Stomach (tissue), 4 donors: ENCODE measurements around the gene PTOV1.

Experiments
- EP300 ChIP-seq: sonication (generic); formaldehyde crosslinking; IDR thresholded peaks from one replicate; pipeline ENCODE4 v1.6.1; 2017; ENCODE audit warnings: antibody characterized with exemption
- POLR2A ChIP-seq, 4 donors: fragments of 450-650 bp; IDR thresholded peaks; one replicate each; pipeline ENCODE4 v1.6.1; 2016; ENCODE audit warnings: antibody characterized with exemption in 4 of 4, control low read depth in 2 of 4, mild to moderate bottlenecking in 1 of 4, moderate library complexity in 1 of 4
- POLR2AphosphoS5 ChIP-seq, 3 donors: sonication (generic); formaldehyde crosslinking; IDR thresholded peaks; one replicate each; pipeline ENCODE4 v1.6.1; 2016; ENCODE audit warnings: antibody characterized with exemption in 3 of 3
- TF ChIP-seq, protein P1 (sequence below), 7 experiments: fragments of 450-650 bp in 4 of 7; fragments of 200-600 bp in 3 of 7; sonication (generic) in 3 of 7; IDR thresholded peaks; one replicate each; pipeline ENCODE4 v1.5.1; 2016 to 2019; ENCODE audit warnings: antibody characterized with exemption in 7 of 7, control low read depth in 2 of 7, mild to moderate bottlenecking in 1 of 7

GRCh38 chr19:49904136-49904535, 53.2 kb downstream of the PTOV1 start:
- TF ChIP-seq POLR2A (IDR thresholded peaks at IDR 0.05) (no peak), EP300 (no peak), POLR2AphosphoS5 (IDR thresholded peaks at IDR 0.05) (no peak)
- TF ChIP-seq, protein P1, sequence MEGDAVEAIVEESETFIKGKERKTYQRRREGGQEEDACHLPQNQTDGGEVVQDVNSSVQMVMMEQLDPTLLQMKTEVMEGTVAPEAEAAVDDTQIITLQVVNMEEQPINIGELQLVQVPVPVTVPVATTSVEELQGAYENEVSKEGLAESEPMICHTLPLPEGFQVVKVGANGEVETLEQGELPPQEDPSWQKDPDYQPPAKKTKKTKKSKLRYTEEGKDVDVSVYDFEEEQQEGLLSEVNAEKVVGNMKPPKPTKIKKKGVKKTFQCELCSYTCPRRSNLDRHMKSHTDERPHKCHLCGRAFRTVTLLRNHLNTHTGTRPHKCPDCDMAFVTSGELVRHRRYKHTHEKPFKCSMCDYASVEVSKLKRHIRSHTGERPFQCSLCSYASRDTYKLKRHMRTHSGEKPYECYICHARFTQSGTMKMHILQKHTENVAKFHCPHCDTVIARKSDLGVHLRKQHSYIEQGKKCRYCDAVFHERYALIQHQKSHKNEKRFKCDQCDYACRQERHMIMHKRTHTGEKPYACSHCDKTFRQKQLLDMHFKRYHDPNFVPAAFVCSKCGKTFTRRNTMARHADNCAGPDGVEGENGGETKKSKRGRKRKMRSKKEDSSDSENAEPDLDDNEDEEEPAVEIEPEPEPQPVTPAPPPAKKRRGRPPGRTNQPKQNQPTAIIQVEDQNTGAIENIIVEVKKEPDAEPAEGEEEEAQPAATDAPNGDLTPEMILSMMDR (IDR thresholded peaks at IDR 0.05), result no peak
